GM21786 (cell line): ENCODE results near the gene ABRAXAS1.

ENCODE experiments used
- ATAC-seq: cut with Tn5 transposase; IDR thresholded peaks from one replicate; pipeline ENCODE4 v1.9.1; 2021; ENCODE audit not compliant: unreplicated experiment

Gene ABRAXAS1

DNA sequence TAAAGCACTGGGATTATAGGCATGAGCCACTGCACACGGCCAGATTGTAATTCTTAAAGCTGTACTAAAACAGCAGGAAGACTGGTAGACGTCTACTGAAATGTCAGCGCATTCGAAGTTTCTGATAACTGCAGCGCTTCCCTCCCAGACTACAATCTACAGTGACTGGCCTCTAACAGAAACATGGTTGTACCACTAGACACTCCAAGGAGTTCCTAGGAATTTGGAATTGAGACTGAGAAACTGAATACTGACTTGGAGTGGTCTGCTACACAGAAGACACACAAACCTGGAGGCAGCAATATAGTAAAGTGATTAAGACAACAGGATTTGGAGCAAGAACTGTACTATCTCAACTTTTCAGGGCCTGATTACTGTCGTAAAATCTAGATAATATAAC lies 30.2 kb downstream of the ABRAXAS1 start:
- ATAC-seq: no peak

DNA sequence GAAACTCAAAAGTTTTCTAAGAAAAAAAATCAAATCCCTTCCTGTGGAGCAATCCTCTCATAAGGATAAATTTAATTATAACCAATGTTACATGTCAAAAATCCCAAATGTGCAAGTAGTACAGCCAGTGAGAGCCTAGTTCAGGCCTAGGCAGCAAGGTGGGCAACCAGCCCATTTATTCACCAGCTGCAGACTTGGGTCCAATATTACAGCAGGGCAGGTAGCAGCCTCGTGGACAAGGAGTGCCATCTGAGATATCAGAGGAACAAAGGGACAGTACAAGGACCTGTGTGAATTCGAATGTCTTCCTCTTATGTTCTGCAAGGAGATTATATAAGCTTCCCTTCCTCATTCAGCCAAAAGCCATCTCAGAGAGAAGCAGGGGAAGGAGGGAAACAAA lies 35.9 kb downstream of the ABRAXAS1 start:
- ATAC-seq: no peak

DNA sequence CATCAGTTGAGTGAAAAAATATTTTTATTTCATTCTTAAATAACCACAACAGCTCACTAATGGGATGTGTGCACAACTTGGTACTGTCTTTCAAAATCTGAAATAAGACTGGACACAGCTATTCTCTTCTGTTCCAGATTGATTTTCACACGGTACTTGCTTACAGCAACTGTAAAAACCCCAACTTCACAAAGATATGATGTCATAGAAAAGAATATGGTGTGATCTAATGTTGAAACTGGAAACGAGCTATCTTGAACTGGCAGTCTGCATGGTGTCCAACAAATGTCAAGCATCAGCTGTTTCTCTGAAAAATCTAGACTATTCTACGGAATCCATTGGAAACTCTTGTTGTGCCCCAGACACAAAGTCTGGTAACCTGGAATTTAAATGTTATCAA lies 44.0 kb downstream of the ABRAXAS1 start:
- peak; percentile 45 for ATAC-seq

DNA sequence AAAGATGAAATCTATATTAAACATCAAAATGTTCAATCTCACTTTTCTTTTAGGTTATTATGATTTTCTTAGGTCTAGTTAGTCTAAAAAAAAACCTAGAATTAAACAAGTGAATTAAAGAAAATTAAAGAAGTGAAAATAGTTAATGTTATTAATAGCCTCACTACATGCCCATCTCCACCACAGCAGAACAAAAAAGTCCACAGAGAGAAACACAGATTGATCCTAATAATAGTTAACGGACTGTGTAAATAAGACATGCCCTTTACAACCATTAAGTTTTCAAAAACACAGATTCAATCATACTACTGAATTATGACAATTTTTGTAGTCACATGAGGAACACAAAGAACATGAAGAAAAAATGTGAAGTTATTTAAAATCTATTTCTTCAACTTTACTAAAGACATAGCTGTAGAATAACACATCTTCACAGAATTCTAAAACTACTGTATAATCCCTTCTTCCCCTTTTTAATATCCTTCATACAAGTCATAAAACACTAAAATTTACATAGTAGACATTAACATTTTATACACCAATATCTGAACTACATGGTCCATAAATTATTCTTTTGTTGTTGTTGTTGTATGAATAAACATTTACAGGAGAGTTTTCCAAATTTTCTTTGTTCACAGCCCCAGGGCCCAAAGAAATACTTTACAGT lies 44.6 kb downstream of the ABRAXAS1 start:
- ATAC-seq: no peak

DNA sequence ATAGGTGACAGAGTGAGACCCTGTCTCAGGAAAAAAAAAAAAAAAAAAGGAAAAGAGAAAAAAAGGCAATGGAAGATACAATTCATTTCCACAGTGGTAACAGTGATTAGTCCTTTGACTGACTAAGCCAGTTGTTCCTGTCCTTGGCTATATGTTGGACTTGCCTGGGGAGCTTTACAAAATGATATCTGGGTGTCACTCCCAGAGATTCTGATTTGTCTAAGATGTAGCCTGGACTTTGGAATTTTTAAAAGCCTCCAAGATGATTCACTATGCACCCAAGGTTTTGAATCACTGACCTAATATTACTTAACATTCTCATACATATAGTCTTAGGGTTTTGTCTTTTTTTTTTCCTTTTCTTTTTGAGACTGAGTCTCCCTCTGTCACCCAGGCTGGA lies 46.2 kb downstream of the ABRAXAS1 start:
- no peak for ATAC-seq

DNA sequence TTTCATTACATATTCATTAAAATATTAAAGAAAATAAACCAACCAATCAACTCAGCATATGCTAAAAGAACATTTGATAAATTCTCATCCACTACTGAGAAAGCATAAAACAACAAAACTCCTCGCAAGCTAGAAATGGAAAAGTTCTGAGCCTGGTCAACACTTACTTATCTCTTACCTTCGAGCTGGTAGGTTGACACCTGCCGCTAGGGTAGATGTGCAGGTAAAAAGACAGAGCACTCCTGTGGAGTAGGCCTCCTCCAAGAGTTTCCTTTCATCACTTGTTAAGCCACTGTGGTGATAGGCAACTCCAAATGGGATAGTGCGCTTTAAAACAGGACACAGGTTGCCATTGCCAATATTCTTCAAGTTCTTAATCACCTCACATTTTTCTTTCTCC lies 48.2 kb downstream of the ABRAXAS1 start:
- no peak for ATAC-seq

DNA sequence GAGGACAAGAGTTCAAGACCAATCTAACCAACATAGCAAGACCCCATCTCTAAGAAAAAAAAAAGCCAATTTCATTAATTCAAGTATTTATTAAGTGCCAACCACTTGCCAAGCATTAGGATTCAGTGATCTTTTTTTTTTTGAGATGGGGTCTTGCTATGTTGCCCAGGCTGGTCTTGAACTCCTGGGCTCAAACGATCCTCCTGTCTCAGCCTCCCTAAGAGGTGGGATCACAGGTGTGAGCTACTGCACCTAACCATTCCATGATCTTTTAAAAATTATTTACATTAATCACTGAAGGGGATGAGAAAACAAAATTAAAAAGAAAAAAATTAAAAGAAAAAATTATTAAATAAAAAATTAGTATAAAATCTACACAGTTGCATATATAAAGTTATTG lies 53.7 kb downstream of the ABRAXAS1 start:
- no peak for ATAC-seq

DNA sequence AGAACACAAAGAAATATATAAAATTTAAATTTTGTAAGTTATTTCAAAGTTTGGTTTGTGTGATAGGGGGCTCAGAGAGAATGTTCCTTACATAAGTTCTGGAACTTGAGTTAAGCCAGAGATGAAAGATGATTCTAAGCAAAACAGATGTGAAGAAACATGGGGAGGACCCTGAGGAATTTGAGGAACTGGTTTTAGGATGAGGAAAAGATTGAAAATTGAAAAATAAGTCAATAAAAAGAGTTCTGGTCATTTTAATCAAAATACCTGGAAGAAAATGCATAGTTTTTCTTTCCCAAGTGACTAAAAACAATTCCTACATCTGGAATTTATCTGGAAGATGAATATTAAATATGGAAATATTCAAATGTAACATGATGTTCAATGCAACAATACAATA lies 66.7 kb downstream of the ABRAXAS1 start:
- no peak for ATAC-seq

DNA sequence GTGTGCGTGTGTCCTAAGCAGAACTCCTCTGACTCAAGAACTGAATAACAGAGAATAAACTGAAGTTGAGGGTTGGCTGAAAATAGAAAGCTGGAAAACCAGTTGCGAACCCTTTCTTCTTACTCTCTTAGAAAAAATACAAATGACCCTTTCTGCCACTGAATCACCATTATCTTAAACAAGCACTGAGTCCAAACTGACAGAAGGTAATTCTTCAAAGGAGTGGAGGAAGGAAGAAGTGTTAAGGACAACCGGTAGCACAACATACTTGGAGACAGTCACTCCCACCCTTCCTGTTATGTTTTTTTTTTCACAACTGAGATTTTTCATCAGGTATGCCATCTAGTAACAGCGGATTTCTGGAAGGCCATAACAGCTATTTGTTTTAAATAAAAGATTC lies 67.3 kb downstream of the ABRAXAS1 start:
- no peak for ATAC-seq

DNA sequence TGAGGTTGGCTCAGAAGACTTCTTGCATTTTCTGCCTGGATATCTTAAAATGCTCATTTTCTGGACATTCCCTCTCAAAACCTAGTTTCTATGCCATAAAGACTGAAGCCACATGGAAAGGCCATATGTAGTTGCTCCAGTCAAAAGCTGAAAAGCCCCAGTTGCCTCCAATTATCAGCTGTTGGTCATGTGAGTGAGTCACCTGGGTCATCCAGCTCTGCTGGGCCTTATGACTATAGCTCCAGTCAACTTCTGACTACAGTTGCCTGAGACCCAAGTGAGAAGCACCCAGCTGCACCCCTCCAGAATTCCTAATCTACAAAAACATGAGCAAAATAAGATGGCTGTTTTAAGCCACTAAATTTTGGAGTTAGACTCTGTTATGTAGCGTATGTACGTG lies 71.2 kb downstream of the ABRAXAS1 start:
- no peak for ATAC-seq
